AG04449 (cell line): Measurements from ENCODE around the gene KCNN3.

Source experiments
- CTCF ChIA-PET: fragments of 350-600 bp; formaldehyde crosslinking; extraction: SDS; loops from one replicate; lab custom pipeline; 2021; ENCODE audit warnings: antibody characterized with exemption; lab: Yijun Ruan, JAX
- POLR2A ChIA-PET: fragments of 400-600, 350-600 bp; formaldehyde crosslinking; extraction: SDS; loops from one replicate; lab custom pipeline; 2020; ENCODE audit warnings: antibody characterized with exemption, inconsistent platforms; lab: Yijun Ruan, JAX
- DNase-seq: peaks from one replicate; pipeline ENCODE4 v3.0.0-alpha.2; 2010; ENCODE audit warnings: low read depth, low spot score
- H3K4me3 ChIP-seq: 2 replicates; pipeline ENCODE4 v1.5.1; 2011; ENCODE audit warnings: low read depth, mild to moderate bottlenecking, control low read depth, low read length
- CTCF ChIP-seq: IDR thresholded peaks from one replicate; pipeline ENCODE4 v1.5.1; 2011; ENCODE audit warnings: mild to moderate bottlenecking, moderate library complexity, low read length, control low read depth, inconsistent platforms; ENCODE audit not compliant: insufficient read depth; ENCODE audit errors: missing control alignments

KCNN3 gene

GRCh38 chr1:154741741-154742495 lies 128.2 kb downstream of the KCNN3 start:
- H3K4me3 ChIP-seq: no peak overlapping the region
- TF ChIP-seq CTCF: no peak
- CTCF ChIA-PET: interaction anchor here (0.6 to 3.6 kb wide), 3 partner anchors 7 to 26 kb away, joined by 3 to 13 read pairs (median 4); no protein-coding TSS in a partner anchor
- POLR2A ChIA-PET: no interaction called here
- DNase-seq: no peak

GRCh38 chr1:154741327-154741726 lies 128.8 kb downstream of the KCNN3 start:
- no peak overlapping the region for H3K4me3 ChIP-seq
- POLR2A ChIA-PET: no interaction called here
- no peak for DNase-seq
- no peak for TF ChIP-seq CTCF
- CTCF ChIA-PET: interaction anchor here (1.4 to 3.6 kb wide), 2 partner anchors 7 to 12 kb away, joined by 4 to 13 read pairs; no protein-coding TSS in a partner anchor

GRCh38 chr1:154739654-154740053 lies 130.4 kb downstream of the KCNN3 start:
- TF ChIP-seq CTCF: no peak
- no peak overlapping the region for H3K4me3 ChIP-seq
- ChIA-PET CTCF (interaction anchor here (1.0 to 3.6 kb wide), 5 partner anchors 9 to 142 kb away, joined by 3 to 13 read pairs (median 3); no protein-coding TSS in a partner anchor), POLR2A (no interaction called here)
- DNase-seq: no peak

- H3K4me3 ChIP-seq: no peak overlapping the region
- no peak for TF ChIP-seq CTCF
- ChIA-PET CTCF (interaction anchor here (0.8 to 1.7 kb wide), 4 partner anchors 10 to 68 kb away, joined by 3 to 4 read pairs (median 4); no protein-coding TSS in a partner anchor), POLR2A (no interaction called here)
- no peak for DNase-seq
These were observed 133.2 kb downstream of the KCNN3 start for GRCh38 chr1:154736841-154737240.

GRCh38 chr1:154735804-154736168 lies 134.3 kb downstream of the KCNN3 start:
- POLR2A ChIA-PET: no interaction called here
- CTCF ChIA-PET: interaction anchor here (1.7 kb wide), 1 partner anchor 11 kb away, joined by 3 read pairs; no protein-coding TSS in a partner anchor
- no peak for DNase-seq
- no peak for TF ChIP-seq CTCF
- H3K4me3 ChIP-seq: no peak overlapping the region

GRCh38 chr1:154735061-154735803 lies 134.8 kb downstream of the KCNN3 start:
- CTCF ChIA-PET: interaction anchor here (0.9 kb wide), 1 partner anchor 9 kb away, joined by 3 read pairs; no protein-coding TSS in a partner anchor
- POLR2A ChIA-PET: no interaction called here
- no peak overlapping the region for H3K4me3 ChIP-seq
- no peak for DNase-seq
- TF ChIP-seq CTCF: no peak
